HG02571 (cell line): Measurements from ENCODE around the gene KIF3B.
"Not testable (repeated sequence)": the region's sequence is repeated elsewhere in the genome, so short reads cannot be mapped to it uniquely, and the experiment has no call there.

ENCODE experiments used
- ATAC-seq: cut with Tn5 transposase; IDR thresholded peaks from one replicate; pipeline ENCODE4 v1.9.1; 2021; ENCODE audit warnings: mild to moderate bottlenecking, moderate library complexity; ENCODE audit not compliant: unreplicated experiment

The KIF3B gene

GRCh38 chr20:32246208-32246607 lies 31.2 kb upstream of the KIF3B start:
- ATAC-seq: not testable (repeated sequence)

DNA sequence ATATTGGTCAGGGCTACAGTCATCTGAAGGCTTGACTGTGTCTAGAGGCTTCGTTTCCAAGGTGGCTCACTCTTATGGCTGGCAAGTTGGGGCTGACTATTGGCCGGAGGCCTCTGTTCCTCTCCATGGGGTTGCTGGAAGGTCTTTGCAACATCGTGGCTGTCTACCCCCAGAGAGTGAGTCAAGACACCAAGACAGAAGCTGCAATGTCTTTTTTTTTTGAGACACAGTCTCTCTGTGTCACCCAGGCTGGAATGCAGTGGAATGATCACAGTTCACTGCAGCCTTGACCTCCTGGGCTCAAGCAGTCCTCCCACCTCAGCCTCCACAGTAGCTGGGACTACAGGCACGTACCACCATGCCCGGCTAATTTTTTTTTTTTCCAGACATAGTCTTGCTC lies 29.4 kb upstream of the KIF3B start:
- ATAC-seq: no peak

DNA sequence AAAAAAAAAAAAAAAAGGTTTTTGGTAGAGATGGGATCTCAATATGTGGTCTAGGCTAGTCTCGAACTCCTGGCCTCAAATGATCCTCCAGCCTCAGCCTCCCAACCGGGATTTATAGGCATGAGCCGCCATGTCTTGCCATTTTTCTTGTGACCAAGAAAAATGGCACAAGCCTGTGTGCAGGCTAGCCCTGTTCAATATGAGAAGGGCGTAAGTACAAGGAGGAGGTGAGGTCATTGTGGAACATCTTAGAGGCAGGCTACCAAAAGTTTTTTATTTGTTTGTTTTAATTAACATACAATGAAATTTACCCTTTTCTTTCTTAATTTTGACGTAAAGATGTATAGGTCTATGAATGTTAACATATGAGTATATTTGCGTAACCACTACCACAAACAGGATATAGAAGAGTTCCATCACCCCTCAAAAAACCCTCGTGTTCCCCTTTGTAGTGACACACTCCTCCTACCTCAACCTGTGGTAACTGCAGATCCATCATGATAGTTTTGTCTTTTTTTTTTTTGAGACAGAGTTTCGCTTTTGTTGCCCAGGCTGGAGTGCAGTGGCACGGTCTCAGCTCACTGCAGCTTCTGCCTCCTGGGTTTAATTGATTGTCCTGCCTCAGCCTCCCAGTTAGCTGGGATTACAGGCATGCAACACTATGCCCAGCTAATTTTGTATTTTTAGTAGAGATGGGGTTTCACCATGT lies 28.3 kb upstream of the KIF3B start:
- ATAC-seq: no peak

DNA sequence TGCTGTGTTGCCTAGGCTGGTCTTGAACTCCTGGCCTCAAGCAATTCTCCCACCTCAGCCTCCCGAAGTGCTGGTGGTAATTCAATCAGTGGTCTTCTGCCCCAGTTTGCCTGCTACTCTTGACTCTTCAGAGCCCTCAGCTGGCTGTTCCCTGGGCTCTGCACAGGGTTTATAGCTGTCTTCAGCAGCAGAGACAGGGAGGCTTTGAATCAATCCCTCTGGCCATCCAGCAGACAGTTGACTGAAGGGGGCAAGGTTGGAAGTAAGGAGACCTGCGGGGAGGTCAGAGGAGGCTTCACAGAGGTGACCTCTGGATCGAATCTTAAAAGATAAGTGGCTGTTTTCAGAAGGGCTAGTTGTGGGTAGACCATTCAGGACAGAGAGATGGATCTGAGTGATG lies 26.0 kb upstream of the KIF3B start:
- ATAC-seq: no peak

GRCh38 chr20:32252189-32252588 lies 25.3 kb upstream of the KIF3B start:
- no peak for ATAC-seq

- not testable (repeated sequence) for ATAC-seq
These were observed 16.5 kb upstream of the KIF3B start for GRCh38 chr20:32260973-32261372.

DNA sequence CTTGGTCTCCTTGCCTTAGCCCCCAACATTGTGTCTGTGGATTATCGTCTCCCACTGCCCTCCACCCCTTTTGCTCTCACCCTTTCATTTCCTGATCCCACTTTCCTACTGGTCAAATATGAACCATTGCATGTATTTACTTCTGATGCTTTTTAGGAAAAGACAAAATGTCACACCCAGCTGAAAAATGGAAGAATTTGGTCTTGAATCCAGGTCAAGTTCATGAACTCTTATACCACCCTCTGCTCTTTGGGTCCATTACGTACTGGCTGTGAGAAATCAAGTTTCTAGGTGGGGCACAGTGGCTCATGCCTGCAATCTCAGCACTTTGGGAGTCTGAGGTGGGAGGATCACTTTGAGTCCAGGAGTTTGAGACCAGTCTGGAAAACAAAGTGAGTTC lies 15.8 kb upstream of the KIF3B start:
- ATAC-seq: no peak

DNA sequence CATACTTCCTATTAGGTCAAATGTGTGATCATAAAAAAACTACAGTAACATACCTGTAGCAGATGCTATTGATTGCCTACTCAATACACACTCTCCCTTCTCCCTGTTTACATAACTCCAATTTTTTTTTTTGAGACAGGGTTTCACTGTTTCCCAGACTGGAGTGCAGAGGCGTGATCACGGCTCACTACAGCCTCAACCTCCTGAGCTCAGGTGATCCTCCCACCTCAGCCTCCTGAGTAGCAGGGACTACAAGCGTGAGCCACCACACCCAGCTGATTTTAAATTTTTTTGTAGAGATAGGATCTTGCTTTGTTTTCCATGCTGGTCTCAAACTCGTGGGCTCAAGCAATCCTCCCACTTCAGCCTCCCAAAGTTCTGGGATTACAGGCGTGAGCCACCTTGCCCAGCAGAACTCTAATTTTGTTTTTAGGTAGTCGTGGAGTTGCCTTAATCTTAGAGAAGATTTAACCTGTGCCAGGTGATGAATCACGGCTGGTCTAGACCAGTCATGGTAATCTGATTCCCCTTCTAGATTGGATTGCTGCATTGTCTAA lies 14.0 kb upstream of the KIF3B start:
- ATAC-seq: no peak

- no peak for ATAC-seq
These were observed 5.8 kb upstream of the KIF3B start for GRCh38 chr20:32271620-32272019.

- ATAC-seq: no peak
These were observed 3.1 kb upstream of the KIF3B start for GRCh38 chr20:32274359-32274758.

GRCh38 chr20:32275163-32275562 lies 2.3 kb upstream of the KIF3B start:
- not testable (repeated sequence) for ATAC-seq

DNA sequence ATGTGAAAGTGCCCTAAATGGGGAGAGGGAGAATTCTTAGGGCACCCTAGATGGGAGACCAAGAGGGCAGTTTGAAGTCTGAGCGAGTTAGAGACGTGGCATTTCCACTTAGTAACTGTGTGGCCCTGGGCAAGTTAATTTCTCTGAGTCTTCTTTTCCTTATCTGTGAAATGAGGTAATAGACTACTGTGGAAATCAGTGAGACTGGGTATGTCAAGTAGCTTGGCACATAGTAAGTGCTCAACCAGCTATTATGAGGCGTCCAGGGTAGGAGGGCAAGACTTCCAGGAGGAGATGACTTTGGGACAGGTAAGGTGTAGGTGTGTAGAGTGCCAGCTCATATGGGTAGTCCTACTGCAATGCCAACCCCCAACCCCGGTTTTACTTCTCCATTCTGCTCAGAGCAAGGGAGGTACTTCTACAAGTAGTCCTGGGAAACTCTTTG lies 770 bp downstream of the KIF3B start:
- peak; percentile 45 for ATAC-seq

DNA sequence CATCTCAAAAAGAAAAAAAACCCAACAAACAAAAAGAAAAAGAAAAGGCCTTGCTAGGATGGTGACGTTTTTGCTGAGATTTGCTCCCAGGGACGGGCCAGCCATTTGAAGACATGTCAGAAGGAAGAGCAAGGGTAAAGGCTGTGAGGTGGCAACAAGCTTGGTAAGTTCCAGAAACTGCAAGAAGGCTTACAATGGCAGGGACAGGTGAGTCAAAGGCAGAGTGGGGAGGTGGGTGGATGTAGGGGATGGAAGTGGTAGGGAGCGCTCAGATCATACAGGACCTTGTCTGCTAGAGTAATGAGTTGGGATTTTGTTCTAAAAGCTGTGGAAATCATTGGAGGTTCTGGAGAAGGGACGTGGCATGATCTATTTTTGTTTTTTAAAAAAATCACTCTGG lies 4.3 kb downstream of the KIF3B start:
- ATAC-seq: no peak

DNA sequence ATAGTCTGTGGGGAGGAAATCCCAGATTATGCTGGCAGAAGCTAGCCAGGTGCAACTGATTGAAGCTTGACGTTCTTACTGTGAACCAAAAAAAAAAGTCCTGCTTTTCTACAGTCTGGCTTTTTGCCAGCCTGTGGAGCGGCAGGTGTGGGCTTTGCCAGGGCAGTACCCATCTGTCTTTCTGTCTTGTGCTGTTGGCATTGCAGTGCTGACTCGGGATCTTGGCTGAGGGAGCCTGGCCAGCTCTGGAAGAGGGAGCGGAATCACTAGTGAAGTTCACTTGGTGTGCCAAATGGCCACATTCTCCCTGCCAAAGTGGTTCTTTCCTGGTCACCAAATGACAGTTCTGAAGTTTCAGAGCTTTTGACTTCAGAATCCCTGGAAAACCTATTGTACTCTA lies 5.0 kb downstream of the KIF3B start:
- ATAC-seq: no peak

DNA sequence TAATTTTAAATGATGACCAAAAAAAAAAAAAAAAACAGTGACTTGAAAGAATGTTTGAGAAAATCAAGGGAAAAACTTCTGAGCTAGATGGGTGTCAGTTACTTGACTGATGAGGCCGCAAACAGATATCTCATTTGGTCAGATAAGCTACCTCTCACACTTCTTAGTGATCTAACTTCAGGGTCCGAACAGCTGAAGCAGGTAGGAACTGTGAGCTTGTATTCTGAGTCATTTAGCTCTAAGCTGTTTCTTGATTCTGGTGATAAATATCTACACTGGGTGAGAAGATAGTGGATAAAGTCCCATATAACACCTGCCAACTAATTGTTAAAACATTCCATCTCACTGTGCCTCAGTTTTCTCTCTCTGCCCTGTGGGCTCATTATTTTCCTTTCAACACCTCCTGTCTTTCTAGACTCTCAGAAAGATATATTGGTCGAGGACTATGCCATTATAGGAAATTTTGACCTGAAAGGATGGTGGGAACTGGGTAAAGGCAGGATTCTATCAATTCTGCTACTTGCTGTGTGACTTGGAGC lies 7.7 kb downstream of the KIF3B start:
- ATAC-seq: no peak

DNA sequence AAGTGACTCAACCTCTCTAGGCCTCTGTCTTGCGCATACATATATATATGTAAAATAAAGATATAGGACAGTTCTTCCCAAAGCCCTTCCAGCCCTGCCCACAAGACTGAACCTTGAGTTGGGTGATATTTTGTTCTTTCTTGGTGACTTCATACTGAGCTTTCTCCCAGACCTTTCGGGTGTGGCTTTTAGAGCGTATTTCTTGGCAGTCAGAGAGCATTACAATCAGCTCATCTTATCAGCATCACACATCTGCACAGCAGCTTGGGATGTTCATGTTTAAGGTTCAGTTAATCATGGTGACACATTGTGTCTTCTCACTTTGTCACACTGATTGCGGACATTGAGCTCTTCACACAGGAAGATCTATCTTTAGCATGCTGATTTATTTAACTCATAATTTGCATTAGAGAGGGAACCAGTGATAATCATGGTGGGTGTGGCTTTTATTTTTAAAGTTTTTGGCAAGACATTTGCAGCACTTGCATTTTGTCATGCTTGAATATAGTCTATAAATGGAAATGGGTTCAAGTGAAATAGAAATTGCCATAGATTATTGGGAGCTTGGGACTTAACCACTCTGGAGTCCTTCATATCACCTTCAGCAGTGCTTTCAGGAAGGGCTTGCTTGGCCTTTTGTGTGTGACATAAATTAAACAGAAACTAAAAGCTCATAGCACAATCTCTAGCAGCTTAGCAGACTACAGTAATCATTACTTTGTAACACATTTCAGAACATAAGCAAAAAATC lies 8.3 kb downstream of the KIF3B start:
- no peak for ATAC-seq

- ATAC-seq: no peak
These were observed 9.8 kb downstream of the KIF3B start for GRCh38 chr20:32287231-32287638.

- no peak for ATAC-seq
These were observed 10.9 kb downstream of the KIF3B start for GRCh38 chr20:32288225-32288849.

DNA sequence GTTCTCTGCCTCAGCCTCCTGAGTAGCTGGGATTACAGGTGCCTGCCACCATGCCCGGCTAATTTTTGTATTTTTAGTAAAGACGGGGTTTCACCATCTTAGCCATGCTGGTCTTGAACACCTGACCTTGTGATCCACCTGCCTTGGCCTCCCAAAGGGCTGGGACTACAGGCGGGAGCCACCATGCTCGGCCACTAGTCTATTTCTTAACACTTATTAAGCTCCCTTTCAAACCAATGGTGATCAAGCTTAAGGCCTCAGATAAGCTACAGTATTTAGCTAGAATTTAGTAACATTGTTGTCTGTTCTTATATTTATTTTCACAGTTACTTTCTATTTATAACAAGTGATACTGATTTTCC lies 11.8 kb downstream of the KIF3B start:
- ATAC-seq: not testable (repeated sequence)

DNA sequence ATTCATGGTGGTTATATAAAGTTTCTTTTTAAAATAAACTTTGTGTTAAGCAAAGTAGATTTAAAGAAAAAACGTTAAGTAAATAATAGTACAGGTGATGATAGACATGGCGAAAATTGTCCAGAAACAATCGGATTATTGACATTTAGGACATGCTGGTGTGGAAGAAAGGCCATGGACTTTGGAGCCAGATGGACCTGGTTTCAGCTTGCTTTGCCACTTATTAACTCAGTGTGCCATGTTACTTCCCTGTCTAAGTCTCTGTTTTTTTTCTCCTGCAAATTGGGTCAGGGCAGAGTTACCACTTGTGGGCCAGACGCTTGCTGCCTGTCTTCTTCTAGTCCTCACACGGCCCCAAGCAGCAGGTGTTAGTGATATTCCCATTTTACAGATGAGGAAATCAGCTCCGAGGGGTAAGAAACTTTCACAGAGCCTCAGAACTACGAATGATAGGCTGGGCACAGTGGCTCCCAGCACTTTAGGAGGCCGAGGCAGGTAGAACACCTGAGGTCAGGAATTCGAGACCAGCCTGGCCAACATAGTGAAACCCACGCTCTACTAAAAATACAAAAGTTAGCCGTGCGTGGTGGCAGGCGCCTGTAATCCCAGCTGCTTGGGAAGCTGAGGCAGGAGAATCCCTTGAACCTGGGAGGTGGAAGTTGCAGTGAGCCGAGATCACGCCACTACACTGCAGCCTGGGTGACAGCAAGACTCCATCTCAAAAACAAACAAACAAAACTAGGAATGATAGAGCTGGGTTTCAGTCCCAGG lies 12.4 kb downstream of the KIF3B start:
- ATAC-seq: no peak

- no peak for ATAC-seq
These were observed 13.7 kb downstream of the KIF3B start for GRCh38 chr20:32291166-32291565.
